Stimulated activated CD4-positive, alpha-beta T cell treated with anti-CD3 and anti-CD28 coated beads, Interleukin-15, amount 100 ng/mL, for 48 hours (primary cell): Measurements from ENCODE around the gene HSF2BP.
"Not testable (repeated sequence)": the region's sequence is repeated elsewhere in the genome, so short reads cannot be mapped to it uniquely, and the experiment has no call there.

ENCODE experiments used
- DNase-seq, 2 donors: peaks; one replicate each; pipeline ENCODE4 v3.0.0-alpha.2; 2020; ENCODE audit warnings: low read depth in 2 of 2

HSF2BP gene

DNA sequence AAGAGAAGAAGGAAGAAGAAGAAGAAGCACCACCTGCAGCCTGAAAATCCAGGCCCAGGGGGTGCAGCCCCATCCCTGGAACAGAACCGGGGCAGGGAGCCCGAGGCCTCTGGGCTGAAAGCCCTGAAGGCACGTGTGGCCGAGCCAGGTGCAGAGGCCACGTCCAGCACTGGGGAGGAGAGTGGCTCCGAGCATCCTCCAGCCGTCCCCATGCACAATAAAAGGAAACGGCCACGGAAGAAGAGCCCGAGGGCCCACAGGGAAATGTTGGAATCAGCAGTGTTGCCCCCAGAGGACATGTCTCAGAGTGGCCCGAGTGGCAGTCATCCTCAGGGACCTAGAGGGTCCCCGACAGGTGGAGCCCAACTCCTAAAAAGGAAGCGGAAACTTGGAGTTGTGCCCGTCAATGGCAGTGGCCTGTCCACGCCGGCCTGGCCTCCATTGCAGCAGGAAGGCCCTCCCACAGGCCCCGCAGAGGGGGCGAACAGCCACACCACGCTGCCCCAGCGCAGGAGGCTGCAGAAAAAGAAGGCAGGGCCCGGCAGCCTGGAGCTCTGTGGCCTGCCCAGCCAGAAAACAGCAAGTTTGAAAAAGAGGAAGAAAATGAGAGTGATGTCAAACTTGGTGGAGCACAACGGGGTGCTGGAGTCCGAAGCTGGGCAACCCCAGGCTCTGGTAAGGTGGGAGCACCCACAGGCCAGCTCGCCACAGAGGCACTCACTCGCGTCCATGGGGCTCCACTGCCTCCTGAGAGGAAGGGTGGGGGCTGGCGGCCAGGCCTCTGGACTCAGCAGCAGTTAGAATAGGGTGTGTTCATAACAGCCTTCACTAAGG lies 28.5 kb upstream of the HSF2BP start:
- DNase-seq = no peak

DNA sequence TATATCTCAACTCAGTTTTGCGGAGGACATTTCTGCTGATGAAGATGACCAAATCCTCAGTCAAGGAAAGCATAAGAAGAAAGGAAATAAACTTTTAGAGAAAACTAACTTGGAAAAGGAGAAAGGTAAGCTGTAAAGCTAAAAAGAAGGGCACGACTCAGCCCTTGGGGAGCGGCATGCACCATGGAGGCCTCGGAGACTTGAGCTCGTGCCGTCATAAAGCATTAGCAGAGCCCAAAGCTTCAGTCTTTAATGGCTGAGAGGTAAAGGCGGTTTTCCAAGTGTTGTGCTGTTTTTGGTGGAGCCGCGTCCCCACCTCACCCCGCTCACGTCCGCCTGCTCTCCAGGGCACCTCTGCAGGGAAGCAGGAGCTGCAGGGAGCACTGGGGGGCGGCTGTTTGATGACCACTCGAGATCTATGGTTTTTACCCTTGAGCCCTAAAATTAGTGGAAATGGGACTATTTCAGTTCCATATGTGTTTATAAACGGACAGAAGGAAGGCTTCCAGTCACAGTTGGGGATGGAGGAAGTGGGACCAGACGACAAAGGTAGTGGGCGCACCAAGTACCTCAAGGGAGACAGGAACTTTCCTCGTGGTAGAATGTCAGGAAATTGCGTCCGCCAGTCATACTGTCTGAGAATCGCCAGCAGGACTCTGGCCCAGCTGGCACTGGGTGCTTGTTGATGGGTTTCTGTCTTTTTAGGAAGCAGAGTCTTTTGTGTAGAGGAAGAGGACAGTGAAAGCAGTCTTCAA lies 27.7 kb upstream of the HSF2BP start:
- no peak for DNase-seq

DNA sequence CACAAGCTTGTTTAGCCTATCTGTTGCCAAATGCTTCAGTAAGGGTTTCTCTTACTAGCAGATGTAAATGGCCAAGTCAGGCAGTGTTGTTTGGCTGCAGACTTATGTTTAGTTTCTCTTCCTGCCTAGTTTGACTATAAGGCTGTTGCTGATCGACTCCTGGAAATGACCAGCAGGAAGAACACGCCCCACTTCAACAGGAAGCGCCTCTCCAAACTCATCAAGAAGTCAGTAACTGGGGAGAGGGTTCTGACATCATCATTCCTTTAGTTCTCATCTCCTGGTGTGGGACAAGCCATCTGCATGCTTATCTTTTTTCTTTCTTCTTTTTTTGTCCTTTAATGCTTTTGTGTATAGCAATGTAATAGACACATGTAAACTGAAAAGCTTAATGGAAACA lies 25.1 kb upstream of the HSF2BP start:
- no peak for DNase-seq

DNA sequence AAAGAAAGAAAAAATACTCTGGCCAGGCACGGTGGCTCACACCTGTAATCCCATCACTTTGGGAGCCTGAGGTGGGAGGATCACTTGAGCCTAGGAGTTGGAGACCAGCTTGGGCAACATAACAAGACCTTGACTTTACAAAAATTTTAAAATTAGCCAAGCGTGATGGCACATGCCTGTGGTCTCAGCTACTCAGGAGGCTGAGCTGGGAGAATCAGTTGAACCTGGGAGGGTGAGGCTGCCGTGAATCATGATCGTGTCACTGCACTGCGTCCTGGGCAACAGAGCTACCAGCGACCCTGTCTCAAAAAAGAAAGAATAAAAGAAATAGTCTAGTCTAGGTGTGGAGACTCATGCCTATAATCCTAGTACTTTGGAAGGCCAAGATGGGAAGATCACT lies 22.4 kb upstream of the HSF2BP start:
- no peak for DNase-seq

DNA sequence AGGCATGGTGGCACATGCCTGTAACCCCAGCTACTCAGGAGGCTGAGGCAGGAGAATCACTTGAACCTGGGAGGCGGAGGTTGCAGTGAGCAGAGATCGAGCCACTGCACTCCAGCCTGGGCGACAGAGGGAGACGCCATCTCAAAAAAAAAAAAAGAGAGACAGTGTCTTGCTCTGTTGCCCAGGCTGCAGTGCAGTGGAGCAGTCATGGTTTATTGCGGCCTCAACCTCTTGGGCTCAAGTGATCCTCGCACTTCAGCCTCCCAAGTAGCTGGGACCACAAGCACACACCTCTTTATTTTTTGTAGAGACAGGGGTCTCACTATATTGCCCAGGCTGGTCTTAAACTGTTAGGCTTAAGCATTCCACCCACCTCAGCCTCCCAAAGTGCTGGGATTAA lies 21.1 kb upstream of the HSF2BP start:
- DNase-seq = not testable (repeated sequence)

DNA sequence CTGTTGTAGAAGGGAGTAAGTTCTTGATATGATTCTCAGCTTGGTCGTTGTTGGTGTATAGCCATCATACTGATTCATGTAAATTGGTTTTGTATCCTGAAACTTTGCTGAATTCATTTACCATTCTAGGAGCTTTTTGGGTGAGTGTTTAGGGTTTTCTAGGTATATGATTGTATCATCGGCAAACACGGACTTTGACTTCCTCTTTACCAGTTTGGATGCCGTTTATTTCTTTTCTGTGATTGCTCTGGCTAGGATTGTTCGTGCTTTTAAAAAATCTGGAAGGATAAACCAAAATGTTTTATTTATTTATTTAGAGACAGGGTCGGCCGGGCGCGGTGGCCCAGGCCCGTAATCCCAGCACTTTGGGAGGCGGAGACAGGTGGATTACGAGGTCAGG lies 20.7 kb upstream of the HSF2BP start:
- DNase-seq = no peak

DNA sequence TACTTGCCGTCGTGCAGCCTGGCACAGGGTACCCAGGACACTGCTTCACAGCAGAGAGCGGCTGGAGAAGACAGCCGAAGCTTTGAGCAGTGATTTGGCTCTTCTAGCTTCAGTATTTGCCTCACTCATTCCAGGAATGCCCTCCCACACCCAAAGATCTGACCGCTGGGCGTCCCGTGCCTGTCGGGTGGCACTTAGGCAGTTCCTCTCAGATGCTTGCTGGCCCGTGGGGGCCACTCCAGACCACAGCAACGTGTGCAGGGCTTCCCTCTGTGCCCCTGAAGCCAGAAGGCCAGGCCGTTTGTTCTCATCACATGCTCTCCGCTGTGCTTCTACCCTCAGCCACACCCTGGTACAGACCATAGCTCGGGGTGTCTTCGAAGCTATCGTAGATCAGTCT lies 17.1 kb upstream of the HSF2BP start:
- DNase-seq = no peak

DNA sequence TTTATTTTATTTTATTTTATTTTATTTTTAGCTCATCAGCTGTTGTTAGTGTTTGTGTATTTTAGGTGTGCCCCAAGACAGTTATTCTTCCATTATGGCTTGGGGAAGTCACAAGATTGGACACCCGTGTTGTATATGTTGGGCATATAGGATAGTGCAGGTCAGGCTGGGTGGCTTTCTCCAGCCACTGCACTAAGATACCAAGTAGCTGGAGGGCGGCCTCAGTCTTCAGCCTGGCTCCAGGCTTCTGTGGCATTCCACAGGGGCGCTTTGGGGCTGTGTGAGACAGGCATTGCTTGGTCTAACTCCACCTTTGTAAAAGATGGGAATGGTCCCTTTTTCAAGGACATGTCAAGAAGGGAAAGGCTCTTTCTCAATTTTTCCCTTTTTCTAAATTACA lies 16.6 kb upstream of the HSF2BP start:
- no peak for DNase-seq

DNA sequence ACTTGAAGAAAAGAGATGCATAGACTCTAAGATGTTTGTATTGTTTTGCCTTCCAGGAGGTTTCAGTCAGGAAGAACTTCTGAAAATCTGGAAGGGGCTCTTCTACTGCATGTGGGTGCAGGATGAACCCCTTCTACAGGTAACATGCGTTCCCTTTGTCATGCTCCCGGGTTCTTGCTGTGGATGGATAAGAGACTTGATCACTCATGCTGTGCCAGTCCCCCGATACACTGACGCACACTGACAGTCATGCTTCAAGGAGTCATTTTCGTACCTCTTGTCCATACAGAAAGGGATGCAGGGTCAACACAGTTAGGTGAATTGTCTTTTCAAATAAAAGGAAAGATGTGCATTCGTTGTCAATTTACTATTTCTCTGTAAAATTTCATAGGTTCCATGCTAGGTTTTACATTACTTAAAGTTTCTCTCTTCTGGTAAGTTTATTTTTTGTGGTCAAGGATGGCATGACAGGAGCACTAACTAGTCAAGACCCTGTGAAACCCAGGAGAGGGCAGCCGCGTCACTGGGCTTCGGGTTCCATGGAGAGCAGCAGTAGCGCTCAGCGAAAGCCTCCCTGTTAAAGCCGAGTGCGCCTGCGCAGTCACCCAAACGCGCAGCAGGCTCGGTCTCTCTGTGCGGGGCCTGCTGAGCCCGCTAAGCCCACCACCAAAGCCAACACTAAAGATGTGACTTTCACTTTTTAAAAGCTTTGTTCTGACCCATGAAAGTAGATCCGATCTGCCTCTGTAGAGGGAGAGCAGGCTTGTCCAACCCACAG lies 10.7 kb upstream of the HSF2BP start:
- no peak for DNase-seq

DNA sequence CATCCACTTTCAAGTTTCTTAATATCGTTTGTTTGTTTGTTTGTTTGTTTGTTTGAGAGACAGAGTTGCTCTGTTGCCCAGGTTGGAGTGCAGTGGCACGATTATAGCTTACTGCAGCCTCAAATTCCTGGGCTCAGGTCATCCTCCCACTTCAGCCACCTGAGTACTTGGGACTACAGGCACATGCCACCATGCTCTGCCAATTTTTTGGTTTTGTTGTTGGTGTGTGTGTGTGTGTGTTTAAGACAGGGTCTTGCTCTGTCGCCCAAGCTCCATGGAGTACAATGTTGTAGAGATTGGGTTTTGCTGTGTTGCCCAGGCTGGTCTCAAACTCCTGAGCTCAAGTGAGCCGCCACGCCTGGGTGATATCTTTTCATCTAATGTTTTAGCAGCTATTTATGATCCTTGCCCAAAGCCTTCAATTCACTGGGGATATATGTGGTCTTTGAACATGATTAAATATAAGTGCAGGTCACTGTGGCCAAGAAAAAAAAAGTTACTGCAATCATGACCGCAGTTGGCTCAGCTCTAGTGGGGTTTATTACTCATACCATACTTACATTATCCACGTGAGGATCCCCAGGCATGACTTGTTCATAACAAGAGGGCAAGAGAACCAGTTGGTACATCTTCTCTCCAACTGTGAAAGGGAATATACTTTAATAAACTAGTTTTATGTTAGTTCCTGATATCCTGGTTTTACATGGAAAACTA lies 8.1 kb upstream of the HSF2BP start:
- DNase-seq = no peak

DNA sequence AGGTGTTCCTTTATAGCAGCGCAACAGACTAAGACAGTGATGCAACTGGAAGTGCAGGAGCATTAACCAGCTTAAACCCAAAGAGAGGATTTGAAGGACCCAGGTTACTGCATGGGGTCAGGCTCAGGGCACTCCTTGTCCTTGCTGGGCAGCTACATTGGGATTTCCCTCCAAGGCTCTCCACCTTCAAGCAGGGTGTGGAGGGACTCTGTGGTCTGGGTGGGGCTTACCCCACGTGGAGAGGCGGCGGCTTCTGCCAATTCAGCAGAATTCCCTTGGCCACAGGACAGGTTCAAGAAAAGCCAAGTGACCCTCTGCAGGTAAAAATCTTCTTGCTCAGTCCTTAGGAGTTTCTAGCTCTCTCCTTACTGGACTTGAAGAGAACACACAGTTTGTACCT lies 6.6 kb upstream of the HSF2BP start:
- DNase-seq = no peak

DNA sequence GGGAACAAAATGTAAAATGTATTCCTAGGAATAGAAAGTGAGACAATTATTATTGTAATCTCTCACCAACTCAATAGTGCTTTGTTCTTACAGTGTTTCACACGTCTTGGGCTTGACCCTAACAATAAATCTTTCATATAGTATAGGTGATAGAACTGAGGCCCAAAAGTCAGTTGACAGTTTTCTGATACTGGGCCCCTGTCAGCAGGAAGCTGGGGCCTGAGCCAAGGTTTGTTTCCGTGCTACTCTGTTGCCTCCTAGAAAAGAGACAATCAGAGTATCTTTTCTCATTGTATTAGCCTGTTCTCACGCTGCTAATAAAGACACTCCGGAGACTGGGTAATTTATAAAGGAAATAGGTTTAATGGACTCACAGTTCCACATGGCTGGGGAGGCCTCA lies 5.1 kb upstream of the HSF2BP start:
- DNase-seq = no peak

DNA sequence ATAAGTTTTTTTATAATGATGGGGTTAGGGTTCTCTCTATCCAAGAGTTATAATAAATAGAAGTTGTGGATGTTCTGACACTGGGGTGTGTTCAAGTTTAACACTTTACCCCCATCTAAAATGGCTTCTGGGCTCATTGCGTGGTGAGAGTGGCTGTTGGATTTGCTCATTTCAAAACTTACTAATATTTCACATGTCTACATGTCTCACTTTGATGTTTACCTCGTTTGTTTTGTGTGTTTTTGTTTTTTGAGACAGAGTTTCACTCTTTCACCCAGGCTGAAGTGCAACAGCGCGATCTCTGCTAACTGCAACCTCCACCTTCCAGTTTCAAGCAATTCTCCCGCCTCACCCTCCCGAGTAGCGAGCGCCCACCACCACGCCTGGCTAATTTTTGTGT lies 3.7 kb upstream of the HSF2BP start:
- DNase-seq = no peak

DNA sequence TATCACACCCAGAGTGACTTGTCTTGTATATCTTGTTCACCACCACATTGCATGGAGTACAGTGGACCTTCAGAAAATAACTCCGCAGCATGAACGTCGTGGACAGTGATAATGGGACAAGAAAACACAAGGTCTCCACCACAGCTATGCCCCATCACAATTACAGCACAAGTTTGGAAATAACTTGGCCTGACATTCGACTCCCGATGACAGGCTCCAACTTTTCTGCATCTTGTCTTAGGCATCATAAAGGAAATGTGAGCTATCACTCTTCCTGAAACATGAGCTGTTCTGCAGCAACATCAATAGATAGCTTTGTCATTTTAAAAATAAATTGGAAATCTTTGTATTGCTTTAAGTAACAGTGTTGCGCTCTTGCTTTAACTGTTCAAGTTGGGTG lies 3.0 kb upstream of the HSF2BP start:
- no peak for DNase-seq

DNA sequence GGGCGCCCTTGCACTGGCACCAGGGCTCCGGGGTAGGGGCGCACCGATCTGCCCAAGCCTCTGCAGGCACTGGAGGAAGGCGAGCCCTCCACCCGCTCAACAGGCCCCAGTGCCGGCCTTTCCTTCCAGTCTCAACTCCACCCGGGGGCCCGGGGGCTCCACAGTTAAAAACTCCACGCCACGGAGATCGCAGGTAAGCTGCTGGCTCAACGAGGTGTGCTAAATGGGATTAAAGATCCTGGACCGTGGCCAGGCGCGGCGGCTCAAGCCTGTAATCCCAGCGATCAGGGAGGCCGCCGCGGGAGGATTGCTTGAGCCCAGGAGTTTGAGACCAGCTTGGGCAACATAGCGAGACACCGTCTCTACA lies 536 bp downstream of the HSF2BP start:
- no peak for DNase-seq

DNA sequence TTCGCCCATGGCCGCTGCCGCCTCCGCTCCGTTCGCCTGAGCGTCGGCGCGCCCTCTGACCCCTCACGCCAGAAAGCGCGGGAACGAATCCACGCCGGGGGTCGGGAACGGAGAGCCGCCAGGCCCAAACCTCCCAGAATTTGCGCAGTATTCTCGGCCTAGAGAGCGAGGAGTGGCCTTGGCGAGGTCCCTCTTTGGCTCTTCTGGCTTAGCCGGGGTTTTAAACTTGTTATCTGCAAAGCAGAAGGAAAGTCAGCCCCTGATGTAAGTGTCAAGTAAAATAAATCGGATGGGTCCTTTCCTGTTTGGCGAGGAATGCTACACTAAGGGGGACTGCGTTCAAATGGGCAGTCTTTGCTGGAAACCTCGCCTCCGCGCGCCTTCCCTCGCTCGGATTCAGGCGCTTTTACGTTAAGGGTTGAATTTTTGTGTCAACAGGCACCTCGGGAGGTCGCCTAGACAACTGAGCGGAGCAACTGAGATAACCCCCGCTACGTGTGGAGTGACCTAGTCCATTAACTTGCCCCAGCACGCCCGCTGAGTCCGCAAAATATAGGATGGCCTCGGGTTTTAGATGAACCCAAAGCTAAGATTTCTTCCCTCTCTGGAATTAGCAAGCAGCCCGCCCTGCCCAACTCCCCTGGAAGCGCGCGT lies 1.1 kb downstream of the HSF2BP start:
- DNase-seq = no peak

DNA sequence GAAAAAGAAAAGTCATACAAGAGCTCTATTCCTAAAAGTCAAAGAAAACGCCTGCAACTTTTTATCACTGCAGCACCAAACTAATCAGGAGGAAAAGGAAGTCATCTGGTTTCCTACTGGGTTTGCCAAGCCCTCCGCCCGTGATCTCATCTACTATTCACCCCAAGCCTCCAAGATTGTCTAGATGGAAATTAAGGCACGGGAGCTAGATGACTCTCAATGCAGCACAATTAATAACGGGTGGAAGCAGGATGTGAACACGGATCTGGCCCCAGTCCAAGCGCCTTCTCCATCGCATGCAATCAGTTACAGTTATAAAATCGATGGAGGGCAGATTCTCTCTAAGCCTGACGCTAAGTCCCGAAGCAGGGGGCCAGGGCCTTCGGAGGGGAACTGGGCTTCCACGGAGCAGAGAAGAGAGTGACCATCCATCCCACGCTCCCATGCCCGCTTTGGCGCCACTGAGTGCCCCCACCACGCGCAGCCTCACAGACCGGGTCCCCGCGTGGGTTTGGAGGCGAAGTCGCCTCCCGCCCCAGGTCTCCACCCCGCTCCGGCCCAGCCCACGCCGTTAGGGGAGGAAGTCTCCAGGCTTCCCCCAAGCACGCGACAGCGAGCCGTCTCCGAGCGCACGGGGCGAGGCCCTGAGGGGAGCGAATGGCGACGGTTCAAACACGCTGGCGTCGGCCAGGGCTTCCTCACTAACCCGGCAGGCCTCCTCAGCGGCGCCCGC lies 1.8 kb downstream of the HSF2BP start:
- no peak for DNase-seq

DNA sequence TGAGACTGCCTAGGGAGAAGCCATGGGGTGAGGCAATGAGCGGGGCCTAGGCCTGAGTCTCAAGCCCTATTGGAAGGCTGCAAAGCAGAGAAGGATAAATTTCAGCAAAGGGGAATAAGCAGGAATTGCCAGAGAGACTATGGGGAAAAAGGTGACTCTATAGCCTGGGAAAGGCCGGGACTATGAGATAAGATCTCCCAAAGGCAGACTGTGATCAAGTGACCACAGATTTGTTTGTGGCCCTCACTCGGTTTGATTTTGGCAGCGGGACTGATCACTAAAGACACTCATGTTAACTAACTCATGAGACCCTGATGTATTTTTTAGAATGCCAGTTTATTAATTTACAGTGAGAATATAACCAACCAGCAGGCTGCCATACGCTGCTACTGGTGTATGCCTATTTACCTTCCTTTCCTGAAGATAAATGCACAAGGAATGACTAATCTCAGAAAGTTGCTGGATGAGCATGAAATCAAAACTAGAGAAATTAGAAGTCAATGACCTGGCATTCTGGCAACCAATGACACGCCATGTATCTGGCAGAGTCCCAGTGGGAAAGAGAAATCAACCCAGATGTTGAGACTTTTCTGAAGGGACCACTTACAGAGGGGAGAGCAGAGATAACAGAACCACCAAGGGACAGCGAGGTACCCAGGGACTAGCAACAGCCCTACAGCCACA lies 4.3 kb downstream of the HSF2BP start:
- no peak for DNase-seq

DNA sequence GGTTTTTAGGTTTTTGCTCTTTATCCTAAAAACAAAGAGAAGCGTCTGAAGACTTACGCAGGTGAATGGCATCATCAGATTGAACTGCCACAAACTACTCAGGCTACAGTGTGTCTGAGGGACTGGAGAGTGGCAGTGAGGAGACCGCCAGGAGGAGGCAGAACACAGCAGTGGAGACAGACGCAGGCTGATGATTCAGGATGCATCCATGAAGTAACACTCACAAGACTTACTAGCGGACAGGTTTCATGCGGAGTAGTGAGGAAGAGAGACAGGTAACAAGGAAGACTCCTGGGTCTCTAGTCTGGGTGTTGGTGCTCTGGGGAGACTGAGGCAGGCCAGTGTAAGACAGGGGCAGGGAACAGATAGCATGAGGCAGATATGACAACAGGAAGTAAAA lies 5.7 kb downstream of the HSF2BP start:
- DNase-seq = no peak

DNA sequence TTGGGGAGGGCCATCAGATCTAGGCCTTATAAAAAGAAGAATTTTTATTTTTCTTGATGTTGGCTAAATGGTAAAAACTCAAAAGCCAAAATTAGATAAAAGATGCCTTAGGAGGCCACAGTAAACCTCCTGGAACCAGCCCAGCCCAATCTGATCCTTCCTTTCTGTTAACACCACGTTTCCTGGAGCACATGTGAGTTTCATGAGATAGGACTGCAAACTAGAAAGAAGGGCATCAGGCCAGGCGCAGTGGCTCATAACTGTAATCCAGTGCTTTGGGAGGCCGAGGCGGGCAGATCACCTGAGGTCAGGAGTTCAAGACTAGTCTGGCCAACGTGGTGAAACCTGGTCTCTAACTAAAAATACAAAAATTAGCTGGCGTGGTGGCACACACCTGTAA lies 6.7 kb downstream of the HSF2BP start:
- DNase-seq = no peak
